ENCODE measurements around the gene ANKRD44. TPM values are rescaled to one million over a fixed set of nuclear protein-coding genes. Genes with fewer than 3 reads are reported as not detected.

ANKRD44 gene
- total RNA-seq, 1 donor from 2014 or later, result 77.8 TPM

GRCh38 chr2:196949116-196949515, 361.5 kb downstream of the ANKRD44 start:
- ATAC-seq, result no peak
- intact Hi-C loops (cut with DNase I), result no loop called here
- no peak for DNase-seq (ENCODE audit: low spot score)

GRCh38 chr2:196944570-196944969, 366.0 kb downstream of the ANKRD44 start:
- intact Hi-C loops (cut with DNase I), result no loop called here
- no peak for DNase-seq (ENCODE audit: low spot score)
- no peak for ATAC-seq

DNA sequence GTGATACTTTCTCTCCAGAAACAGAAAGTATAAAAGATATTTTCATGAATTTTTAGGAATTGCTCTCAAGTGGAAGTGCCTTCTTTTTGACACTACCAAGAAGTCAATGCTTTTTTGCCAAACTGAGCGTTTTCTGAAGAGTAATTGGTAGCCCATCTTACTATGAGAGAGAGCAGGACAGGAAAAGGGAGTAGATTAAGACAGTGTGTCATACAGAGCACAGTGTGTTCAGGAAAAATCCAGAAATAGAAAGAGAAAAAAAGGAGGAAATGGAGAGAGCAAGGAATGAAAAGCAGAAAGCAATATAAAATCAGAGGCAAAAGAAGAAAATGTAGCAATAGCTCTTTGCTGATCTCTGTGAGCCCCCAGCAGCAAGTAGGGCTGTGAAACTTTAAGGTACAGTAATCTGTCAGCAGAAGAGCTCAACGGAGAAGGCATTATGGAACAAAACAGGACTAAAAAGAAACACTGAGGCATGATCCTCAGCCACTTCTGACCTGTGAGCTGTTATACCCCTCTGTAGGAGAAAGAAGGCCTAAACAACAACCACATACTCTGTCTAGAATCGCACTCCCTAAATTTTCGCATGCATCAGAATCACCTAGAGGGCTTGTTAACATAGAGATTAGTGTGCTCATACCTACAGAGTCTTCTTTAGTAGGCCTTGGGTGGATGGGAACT, 369.0 kb downstream of the ANKRD44 start:
- no peak for ATAC-seq

DNA sequence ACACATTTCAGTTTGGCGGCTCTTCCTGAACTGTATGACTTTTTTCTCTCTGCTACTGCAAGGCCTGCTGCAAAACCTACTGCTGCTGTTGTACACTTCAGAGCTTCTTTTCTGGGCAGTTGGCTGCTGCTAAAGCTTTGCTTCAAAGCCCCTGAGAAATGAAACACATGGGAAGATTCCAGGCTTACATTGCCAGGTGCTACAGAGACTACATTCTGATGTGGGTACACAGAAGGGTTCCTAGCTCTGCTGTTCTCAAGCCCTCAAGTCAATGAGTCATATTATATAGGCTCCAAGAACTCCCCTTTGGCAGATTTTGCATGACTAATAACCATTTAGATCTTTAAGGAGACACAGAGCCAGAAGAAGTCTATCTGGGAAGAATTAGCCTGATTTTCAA, 371.2 kb downstream of the ANKRD44 start:
- no peak for ATAC-seq

More for the DNA sequence above, 369.0 kb downstream of the ANKRD44 start:
- intact Hi-C loops (cut with DNase I), result no loop called here
- DNase-seq (ENCODE audit: low spot score), result no peak

More for the DNA sequence above, 371.2 kb downstream of the ANKRD44 start:
- intact Hi-C loops (cut with DNase I), result no loop called here
- DNase-seq (ENCODE audit: low spot score), result no peak

Other genes with a start within 250 kb of the ANKRD44 start
- gene SF3B1, start 124.2 kb upstream of the ANKRD44 start, total RNA-seq, result 330 TPM
- 19.1 TPM for gene COQ10B, start 142.8 kb upstream of the ANKRD44 start, total RNA-seq
- 136 TPM for gene HSPD1, start 189.1 kb upstream of the ANKRD44 start, total RNA-seq
- 60.4 TPM for gene HSPE1, start 189.6 kb upstream of the ANKRD44 start, total RNA-seq
- gene MOB4, start 205.3 kb upstream of the ANKRD44 start, total RNA-seq, result 25.6 TPM